NOMO-1 (cell line): ENCODE measurements around the gene EPS8L2.

Source experiments
- DNase-seq, 2 experiments: peaks; one replicate each; lab custom pipeline; 2025; ENCODE audit not compliant: unreplicated experiment in 2 of 2; lab: John Stamatoyannopoulos, UW

EPS8L2 gene

DNA sequence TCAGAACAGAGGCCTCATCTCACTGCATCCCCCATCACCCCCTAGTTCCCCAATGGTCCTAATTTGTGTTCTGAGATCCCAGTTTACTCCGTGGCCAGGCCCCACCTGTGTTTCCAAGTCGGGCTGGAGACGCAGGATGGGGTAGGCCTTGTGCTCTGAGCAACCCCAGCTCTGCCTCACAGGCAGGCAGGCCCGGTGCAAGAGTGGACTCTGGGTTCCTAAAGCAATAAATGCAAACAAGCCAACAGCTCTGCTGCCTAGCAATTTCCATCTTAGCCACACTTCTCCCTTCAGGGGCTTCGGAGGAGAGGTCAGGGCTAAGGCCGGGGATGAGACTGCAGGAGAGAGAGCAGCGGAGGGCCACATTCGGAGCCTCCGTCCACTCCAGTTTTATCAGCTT is 2.5 kb upstream of the EPS8L2 start:
- no peak for DNase-seq

GRCh38 chr11:704228-704674 is 1.8 kb upstream of the EPS8L2 start:
- DNase-seq = no peak

- no peak for DNase-seq
Observed at GRCh38 chr11:704781-705645, 1.0 kb upstream of the EPS8L2 start.

- no peak for DNase-seq
Observed at GRCh38 chr11:706439-706956, 467 bp downstream of the EPS8L2 start.

DNA sequence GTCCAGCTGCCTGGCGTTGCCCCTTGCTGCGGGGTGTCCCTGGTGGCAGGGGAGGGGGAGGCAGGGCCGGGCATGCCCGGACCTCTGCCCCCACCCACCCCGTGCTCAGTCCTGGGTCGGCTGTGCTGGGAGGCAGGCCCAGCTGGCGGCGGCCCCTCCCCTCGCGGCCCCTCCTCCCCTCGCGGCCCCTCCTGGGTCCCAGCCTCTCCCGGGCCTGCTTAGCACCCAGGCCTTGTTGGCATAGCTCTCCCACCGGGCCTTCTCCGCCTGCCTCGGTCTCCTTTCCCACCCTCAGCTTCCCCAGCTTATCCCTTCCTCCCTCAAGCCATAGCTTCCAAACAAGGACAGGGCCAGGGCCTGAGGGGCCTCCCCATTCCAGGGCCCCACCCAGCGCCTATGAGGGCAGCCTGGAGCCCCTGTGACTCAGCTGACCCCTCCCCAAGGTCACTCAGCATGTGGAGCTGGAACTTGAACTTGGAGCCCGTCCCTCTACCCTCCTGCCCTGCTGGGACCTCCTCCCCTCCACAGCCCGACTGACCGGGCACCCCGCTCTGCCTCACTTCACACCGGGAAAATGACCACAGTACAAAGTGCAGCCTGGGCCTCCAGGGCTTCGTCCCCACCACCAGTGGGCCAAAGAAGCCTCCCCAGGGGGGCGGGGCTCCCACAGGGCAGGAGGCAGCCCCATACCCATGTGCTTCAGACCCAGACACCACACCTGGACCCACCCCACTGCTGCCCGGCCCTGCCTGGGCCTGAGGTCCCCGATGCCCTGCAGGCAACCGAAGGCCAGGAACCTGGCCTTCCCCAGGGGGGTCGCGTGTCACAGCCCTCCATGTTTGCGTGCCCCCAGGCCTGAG is 1.2 kb downstream of the EPS8L2 start:
- no peak for DNase-seq

DNA sequence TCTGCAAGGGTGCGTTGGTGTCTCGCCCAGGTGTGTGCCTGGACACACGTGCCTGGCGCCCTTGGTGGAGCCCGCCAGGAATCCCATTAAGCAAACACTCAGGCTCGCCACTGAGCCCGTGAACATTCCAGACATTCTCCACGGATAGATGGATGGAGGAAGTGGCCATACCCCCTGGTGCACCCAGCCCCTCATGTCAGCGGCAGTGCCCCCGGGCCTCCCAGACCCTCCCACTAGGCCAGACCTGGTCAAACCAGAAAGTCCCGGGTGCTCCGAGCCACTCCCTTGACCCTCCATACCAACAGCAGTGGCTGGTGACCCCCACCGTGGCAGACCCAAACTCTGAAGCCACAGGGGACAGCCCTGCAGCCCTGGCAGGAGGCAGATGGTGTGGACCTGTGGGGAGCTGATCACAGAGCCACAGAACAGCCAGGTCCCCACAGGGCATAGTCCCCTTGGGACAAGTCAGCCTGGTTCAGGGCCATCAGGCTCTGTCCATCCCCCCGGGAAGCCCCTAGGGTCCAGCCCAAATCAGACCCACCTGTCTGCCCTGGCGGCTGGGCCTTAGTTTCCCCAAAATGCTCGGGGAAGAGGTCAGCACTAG is 1.9 kb downstream of the EPS8L2 start:
- DNase-seq = no peak

DNA sequence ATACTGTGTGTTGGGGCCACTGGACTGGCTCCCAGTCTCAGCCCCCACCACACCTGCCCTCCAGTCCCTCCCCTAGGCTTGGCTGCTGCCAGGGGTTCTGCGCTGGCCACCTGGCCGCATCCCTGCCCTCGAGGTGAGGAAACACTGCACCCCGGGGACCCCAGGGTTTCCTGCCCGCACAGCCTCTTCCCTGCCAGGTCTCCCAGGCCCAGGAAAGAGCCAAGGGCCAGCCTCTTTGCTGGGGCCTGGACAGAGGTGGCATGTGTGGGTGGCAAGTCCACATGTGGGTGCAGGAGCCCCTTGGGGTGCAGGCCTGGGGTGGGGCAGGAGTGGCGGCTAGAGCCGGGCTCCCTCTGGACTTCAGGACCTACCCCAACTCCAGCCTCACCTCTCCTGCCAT is 2.5 kb downstream of the EPS8L2 start:
- DNase-seq = no peak

- no peak for DNase-seq
Observed at GRCh38 chr11:709109-709997, 3.3 kb downstream of the EPS8L2 start.

GRCh38 chr11:714436-714835 is 8.4 kb downstream of the EPS8L2 start:
- DNase-seq = no peak

- DNase-seq = no peak
Observed at GRCh38 chr11:719214-720016, 13.4 kb downstream of the EPS8L2 start.

DNA sequence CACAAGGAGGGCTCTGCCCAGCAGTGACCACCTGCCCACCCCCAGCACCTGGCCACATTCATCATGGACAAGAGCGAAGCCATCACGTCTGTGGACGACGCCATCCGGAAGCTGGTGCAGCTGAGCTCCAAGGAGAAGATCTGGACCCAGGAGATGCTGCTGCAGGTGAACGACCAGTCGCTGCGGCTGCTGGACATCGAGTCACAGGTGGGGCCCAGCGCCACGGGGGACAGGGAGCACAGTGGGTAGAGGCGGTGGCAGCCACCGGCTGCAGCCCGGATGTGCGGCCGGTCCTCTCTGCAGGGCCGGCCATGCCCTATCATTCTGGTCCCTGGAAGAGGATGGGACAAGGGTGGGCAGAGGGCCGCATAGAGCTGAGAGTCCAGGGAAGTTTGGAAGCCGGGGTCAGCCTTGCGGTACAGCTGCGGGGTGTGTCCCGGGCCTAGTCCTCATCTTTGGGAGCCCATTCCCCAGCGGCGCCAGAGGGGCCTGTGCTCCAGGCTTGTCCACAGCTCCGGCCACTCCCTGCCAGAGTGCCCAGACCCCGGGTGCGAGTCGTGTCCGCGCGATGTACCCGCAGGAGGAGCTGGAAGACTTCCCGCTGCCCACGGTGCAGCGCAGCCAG is 14.1 kb downstream of the EPS8L2 start:
- DNase-seq = no peak

DNA sequence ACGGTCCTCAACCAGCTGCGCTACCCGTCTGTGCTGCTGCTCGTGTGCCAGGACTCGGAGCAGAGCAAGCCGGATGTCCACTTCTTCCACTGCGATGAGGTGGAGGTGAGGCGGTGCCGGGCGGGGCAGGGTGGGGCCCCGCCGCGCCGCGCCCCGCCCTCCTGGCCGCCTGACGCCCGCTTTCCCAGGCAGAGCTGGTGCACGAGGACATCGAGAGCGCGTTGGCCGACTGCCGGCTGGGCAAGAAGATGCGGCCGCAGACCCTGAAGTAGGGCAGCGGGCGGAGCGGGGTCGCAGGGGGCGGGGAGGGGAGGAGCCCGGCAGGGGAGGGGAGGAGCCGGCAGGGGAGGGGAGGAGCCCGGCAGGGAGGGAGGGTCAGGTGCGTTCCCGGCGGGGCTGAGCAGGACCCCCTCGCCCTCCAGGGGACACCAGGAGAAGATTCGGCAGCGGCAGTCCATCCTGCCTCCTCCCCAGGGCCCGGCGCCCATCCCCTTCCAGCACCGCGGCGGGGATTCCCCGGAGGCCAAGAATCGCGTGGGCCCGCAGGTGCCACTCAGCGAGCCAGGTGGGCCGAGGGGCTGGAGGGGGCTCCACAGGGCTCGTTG is 14.7 kb downstream of the EPS8L2 start:
- DNase-seq = no peak

DNA sequence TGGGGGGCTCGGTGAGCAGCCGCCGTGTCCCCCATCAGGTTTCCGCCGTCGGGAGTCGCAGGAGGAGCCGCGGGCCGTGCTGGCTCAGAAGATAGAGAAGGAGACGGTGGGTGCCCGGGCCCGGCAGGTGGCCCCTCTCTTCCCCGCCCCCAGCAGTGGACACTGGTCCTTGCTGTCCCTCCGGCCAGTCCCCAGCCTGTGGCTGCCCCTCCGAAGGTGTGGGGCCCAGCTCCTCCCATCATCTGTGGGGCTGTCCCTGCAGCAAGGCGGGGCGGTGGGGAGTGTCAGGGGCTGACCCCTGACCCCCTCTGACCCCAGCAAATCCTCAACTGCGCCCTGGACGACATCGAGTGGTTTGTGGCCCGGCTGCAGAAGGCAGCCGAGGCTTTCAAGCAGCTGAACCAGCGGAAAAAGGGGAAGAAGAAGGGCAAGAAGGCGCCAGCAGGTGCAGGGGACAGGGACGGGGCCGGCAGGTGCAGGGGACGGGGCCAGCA is 15.3 kb downstream of the EPS8L2 start:
- DNase-seq = peak; percentile 18 to 40

DNA sequence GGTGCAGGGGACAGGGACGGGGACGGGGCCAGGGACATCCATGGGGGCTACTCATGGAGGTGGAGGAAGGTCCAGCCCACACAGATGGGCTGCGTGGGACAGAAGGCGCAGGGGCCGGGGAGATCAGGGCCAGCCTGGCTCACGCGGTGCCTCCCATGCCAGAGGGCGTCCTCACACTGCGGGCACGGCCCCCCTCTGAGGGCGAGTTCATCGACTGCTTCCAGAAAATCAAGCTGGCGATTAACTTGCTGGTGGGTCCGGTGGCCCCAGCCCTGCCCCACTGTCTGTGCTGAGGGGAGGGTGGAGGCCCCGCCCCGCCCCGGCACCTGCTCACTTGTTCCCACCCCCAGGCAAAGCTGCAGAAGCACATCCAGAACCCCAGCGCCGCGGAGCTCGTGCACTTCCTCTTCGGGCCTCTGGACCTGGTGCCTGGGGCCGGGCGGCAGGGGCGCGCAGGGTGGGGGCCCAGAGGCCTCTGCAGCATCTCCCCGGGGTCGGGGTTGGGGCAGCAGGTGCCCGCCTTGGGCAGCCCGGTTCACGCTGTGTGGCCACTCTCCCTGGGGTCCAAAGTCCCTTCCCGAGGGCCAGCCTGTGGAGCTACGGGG is 15.8 kb downstream of the EPS8L2 start:
- peak; percentile 61 to 77 for DNase-seq

- no peak for DNase-seq
Observed at GRCh38 chr11:722346-722811, 16.3 kb downstream of the EPS8L2 start.

- DNase-seq = peak in 1 of 2 experiments; percentile 60
Observed at GRCh38 chr11:723120-723883, 17.3 kb downstream of the EPS8L2 start.
